Breast epithelium (tissue), 3 donors: ENCODE data around the gene HOXB9.

Source experiments
- CTCF ChIP-seq, 3 donors: fragments of 450-650 bp; IDR thresholded peaks; one replicate each; pipeline ENCODE4 v1.5.1; 2016 to 2017; ENCODE audit warnings: antibody characterized with exemption in 3 of 3, mild to moderate bottlenecking in 3 of 3, moderate library complexity in 3 of 3
- POLR2A ChIP-seq: fragments of 450-650 bp; IDR thresholded peaks from one replicate; pipeline ENCODE4 v1.6.1; 2016; ENCODE audit warnings: antibody characterized with exemption, mild to moderate bottlenecking, moderate library complexity
- POLR2AphosphoS5 ChIP-seq, 3 donors: sonication (generic); formaldehyde crosslinking; IDR thresholded peaks; one replicate each; pipeline ENCODE4 v1.6.1; 2017; ENCODE audit warnings: antibody characterized with exemption in 3 of 3

GRCh38 chr17:48620461-48621139 lies 5.6 kb downstream of the HOXB9 start:
- TF ChIP-seq POLR2A (no peak), POLR2AphosphoS5 (IDR thresholded peaks at IDR 0.05) (no peak), CTCF (IDR thresholded peaks at IDR 0.05) (no peak)
